ENCODE measurements around the gene LAMB1. TPM values are rescaled to one million over a fixed set of nuclear protein-coding genes. Genes with fewer than 3 reads are reported as not detected.

The LAMB1 gene
- total and polyA plus RNA-seq, 12 donors = 33.3 to 145 (median 59.3) TPM

- peaks cover 0 to 74% (median 15%) of the 10 kb centered on the region in 9 donors for H3K36me3 ChIP-seq
These were observed 13.2 kb downstream of the LAMB1 start for GRCh38 chr7:107989618-107990373.

GRCh38 chr7:107982918-107983389 lies 20.0 kb downstream of the LAMB1 start:
- Histone ChIP-seq H3K4me3 (no peak overlapping the region), H3K36me3 (peaks cover 0 to 95% (median 32%) of the 10 kb centered on the region in 9 donors), H3K9me3 (no peaks in the 10 kb centered on the region), H3K4me1 (peaks cover 0 to 35% (median 18%) of the 10 kb centered on the region in 9 donors), H3K27ac (peak overlapping the region in 4 of 10 donors; percentile 2 to 53 (median 12)), H3K27me3 (no peaks in the 10 kb centered on the region)
- WGBS, 2 donors = 32 to 50% methylated on average over 2 of the region's 2 CpGs
- peak in 7 of 8 donors; percentile 24 to 67 (median 43) for ATAC-seq
- peak in 7 of 9 donors; percentile 9 to 39 (median 29) for TF ChIP-seq CTCF (IDR thresholded peaks at IDR 0.05)
- intact Hi-C loops (cut with DNase I) = no loop called here
- peak in 1 of 2 donors; percentile 46 for DNase-seq

More at GRCh38 chr7:107989618-107990373, 13.2 kb downstream of the LAMB1 start:
- no peak overlapping the region for H3K4me3 ChIP-seq
- 55 to 68% methylated on average over 9 of the region's 9 CpGs for WGBS, 2 donors
- peak overlapping the region; percentile 30 to 77 (median 64) for H3K27ac ChIP-seq
- TF ChIP-seq CTCF (IDR thresholded peaks at IDR 0.05) = no peak
- H3K27me3 ChIP-seq = no peaks in the 10 kb centered on the region
- peak; percentile 50 to 82 (median 69) for ATAC-seq
- peaks cover 4 to 64% (median 35%) of the 10 kb centered on the region in 9 donors for H3K4me1 ChIP-seq
- no peaks in the 10 kb centered on the region for H3K9me3 ChIP-seq
- intact Hi-C loops (cut with DNase I) = no loop called here
- peak; percentile 34 to 46 for DNase-seq

GRCh38 chr7:107982042-107982840 lies 20.7 kb downstream of the LAMB1 start:
- Histone ChIP-seq H3K27me3 (no peaks in the 10 kb centered on the region), H3K4me3 (no peak overlapping the region), H3K27ac (peak overlapping the region in 4 of 10 donors; percentile 2 to 53 (median 20)), H3K4me1 (peaks cover 0 to 35% (median 18%) of the 10 kb centered on the region in 9 donors), H3K36me3 (peaks cover 0 to 95% (median 32%) of the 10 kb centered on the region in 9 donors), H3K9me3 (no peaks in the 10 kb centered on the region)
- intact Hi-C loops (cut with DNase I) = no loop called here
- 66 to 69% methylated on average over 9 of the region's 9 CpGs for WGBS, 2 donors
- ATAC-seq (peak in 1 of 8 donors; percentile 15), DNase-seq (no peak)
- TF ChIP-seq CTCF (IDR thresholded peaks at IDR 0.05) = no peak

- Histone ChIP-seq H3K4me3 (no peak overlapping the region), H3K27ac (peak overlapping the region in 1 of 10 donors; percentile 30), H3K36me3 (peaks cover 0 to 91% (median 26%) of the 10 kb centered on the region in 9 donors), H3K27me3 (no peaks in the 10 kb centered on the region), H3K4me1 (peaks cover 0 to 35% (median 18%) of the 10 kb centered on the region in 9 donors), H3K9me3 (no peaks in the 10 kb centered on the region)
- no peak for TF ChIP-seq CTCF (IDR thresholded peaks at IDR 0.05)
- 75 to 78% methylated on average over 4 of the region's 4 CpGs for WGBS, 2 donors
- ATAC-seq (no peak), DNase-seq (no peak)
- intact Hi-C loops (cut with DNase I) = no loop called here
These were observed 21.5 kb downstream of the LAMB1 start for GRCh38 chr7:107981466-107981865.
